HG03103 (cell line): ENCODE results near the gene GNPDA1.

Experiments
- ATAC-seq: cut with Tn5 transposase; IDR thresholded peaks from one replicate; pipeline ENCODE4 v1.9.1; 2021; ENCODE audit warnings: low read depth; ENCODE audit not compliant: unreplicated experiment

GNPDA1 gene

GRCh38 chr5:141997358-141997960 is 15.4 kb downstream of the GNPDA1 start:
- ATAC-seq = no peak

DNA sequence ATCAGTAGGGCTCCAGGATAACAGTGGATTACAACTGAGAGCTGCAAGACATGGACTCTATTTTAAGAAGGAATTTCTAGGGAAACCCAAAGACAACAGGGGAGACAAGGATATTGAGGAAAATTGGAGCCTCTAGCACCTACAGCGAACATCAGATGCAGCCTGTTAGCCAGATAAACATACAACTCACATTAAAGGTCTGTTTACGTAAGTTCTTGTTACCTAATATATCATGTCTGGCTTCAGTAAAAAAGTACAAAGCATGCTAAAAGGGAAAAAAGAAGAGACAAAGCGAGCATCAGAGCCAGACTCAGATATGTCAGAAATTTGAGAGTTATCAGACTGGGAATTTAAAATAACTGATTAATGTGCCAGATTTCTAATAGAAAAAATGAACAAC is 17.2 kb downstream of the GNPDA1 start:
- ATAC-seq = no peak

DNA sequence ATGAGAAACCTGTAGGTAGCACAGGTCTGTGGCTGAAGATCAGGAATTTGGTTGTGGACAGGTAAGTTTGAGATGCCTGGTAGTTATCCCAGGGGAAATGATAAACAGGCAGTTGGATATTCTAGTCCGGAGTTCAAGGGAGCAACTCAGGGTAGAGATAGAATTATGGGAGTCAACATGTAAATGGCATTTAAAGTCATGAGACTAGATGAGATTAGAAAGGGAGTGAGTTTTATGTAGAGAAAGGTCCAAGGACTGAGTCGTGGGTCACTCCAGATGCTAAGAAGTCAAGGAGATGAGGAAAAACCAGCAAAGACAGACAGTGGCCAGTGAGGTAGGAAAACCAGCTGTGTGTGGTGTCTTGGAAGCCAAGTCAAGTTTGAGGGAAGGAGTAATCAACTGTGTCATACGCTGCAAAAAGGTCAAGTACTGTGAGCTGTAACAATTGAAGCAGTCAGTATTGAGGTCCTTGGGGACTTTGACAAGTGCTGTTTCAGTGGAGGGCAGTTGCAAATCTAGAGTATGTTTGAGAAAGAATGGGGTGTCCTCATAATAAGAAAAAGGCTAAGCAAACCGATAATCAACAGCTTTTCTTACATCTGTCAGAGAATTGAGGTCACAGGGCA is 18.2 kb downstream of the GNPDA1 start:
- no peak for ATAC-seq

DNA sequence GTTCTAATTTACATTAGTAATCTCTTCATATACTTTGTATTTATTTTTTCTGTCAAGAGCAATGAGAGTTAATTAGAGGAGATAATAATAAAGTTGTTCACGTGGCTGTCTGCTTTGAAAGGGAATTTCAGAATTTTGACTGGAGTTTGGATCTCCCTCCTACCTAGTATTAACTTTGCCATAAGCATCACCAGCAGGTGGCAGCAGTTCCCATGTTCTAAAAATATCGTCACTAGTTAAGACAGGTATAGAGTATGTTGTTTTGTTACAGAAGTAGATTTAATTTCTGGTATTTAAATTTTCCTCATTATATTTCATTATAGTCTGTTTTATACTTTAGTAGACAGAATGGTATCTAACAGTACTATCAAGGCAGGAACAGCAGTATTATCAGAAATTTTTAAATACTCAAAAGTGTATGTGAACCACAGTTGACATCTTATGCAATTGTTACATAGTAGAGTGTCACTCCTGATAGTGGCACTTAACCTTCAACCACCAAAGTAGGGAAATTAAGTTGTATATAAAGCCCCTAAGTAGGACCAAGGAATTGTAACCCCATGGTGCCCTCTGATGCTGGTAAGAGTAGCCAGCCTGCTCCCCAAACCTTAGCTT is 20.4 kb downstream of the GNPDA1 start:
- ATAC-seq = peak; percentile 56

DNA sequence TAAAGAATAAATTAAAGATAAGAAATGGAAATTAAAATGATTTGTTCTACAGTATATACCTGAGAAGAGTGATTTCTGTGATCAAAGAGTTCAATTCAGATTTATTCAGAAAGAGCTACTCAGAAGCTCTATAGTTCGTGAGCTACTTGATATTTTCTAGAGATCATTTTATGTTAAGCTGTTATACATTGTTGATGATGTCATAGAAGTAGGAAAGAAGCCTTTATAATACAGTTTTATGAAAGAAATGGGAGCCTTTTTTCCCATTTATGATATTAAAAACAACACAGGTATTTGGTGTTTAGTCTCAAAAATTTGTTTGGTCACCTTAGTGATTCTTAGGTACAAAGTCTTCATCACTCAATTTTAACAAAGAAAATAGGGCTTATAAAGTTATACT is 23.1 kb downstream of the GNPDA1 start:
- no peak for ATAC-seq

DNA sequence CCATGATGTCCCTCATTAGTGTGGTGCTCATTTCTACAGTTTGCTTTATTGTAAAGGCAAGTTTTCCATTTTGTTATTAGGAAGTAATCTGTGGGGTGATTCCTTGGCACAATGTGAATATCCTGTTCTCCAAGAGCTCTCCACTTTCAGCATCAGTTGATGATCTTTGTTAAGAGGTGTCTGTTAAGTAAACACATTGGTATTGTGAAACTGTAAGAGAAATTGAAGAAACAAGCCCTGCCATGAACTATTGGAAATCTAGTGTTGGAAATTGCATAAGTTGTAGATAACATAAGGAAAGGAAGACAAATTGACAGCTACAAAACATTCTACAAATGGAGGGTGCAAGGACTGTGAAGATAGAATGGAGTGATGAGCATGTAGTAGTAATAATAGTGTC is 26.8 kb downstream of the GNPDA1 start:
- ATAC-seq = no peak

GRCh38 chr5:141982626-141983025 is 30.2 kb downstream of the GNPDA1 start:
- no peak for ATAC-seq

DNA sequence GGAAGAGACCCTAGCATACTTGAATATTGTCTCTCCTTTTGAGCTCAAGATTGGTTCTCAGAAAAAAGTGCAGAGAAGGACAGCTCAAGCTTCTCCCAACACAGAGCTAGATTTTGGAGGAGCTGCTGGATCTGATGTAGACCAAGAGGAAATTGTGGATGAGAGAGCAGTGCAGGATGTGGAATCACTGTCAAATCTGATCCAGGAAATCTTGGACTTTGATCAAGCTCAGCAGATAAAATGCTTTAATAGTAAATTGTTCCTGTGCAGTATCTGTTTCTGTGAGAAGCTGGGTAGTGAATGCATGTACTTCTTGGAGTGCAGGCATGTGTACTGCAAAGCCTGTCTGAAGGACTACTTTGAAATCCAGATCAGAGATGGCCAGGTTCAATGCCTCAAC is 34.4 kb downstream of the GNPDA1 start:
- ATAC-seq = no peak

DNA sequence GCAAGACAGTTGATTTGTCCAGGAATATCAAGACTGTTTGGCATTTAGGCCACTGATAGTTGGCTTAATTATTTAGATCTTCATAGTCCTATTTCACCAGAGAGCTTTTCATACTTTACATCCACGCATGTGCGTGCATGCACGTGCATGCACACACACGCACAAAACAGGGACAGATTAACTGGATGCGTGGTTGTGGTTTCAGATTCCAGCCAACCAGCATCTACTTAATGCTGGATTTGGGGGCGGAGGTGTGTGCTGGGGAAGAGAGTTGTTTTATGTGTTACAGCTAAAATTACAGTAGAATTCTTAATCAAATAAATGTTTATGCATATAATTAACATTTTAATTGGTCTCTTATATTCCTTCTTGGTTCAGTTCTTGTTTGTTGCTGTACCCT is 36.7 kb downstream of the GNPDA1 start:
- no peak for ATAC-seq

- no peak for ATAC-seq
Observed at GRCh38 chr5:141973871-141974595, 38.8 kb downstream of the GNPDA1 start.

GRCh38 chr5:141969783-141970771 is 42.8 kb downstream of the GNPDA1 start:
- ATAC-seq = peak; percentile 49

DNA sequence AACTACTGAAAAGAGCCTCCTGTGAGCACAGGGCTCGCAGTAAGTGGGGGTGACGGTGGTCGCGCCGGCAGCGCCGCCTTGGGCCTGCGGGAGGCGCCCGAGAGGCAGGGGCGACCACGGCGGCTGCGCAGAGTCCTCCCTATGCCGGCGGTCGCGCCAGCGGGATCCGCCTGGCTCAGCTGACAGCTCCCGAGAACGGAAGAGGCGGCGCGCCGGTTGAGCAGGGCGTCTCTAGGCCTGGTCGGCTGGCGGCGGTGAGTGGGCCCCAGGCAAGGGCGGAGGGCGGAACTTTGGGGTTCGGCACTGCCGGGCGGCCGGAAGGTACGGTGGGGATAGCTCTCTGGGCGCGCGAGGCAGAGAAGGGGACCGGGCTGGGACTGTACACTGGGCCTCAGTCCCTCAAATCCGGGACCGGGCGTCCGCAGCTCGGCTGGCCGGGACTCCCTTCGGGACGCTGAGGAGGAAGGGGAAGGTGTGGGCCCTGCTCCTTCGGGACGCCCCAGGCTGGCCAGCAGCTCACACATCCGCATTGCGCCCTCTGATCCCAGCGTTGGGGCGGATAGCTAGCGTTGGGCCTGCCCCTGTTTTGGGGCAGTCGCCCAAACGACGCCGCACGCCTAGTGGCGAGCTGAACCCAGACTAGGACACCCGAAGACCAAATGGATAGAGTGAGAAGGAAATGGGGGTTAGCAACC is 43.8 kb downstream of the GNPDA1 start, which contains the start of gene RNF14:
TSS of gene RNF14 (plus strand) at position 192 of the 695 bp plus-strand sequence. CDS start 4,484 bp downstream, outside the sequence.
- peak; percentile 85 for ATAC-seq

DNA sequence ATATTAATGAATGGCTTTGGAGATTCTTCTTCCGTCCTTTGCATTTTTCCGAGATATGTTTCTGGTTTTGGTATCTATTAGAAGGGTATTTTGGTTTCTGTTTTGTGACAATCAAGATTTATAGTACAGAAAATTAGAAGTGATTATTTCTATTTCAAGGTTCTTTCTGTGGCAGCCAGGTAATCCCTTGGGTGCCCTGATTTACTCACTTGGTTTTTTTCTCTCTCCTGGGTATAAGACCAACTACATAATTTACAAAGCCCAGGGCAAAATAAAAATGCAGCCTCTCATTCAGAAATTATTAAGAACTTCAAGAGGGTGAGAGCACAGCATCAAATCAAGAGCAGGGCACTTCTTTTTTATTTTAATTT is 45.9 kb downstream of the GNPDA1 start:
- no peak for ATAC-seq

DNA sequence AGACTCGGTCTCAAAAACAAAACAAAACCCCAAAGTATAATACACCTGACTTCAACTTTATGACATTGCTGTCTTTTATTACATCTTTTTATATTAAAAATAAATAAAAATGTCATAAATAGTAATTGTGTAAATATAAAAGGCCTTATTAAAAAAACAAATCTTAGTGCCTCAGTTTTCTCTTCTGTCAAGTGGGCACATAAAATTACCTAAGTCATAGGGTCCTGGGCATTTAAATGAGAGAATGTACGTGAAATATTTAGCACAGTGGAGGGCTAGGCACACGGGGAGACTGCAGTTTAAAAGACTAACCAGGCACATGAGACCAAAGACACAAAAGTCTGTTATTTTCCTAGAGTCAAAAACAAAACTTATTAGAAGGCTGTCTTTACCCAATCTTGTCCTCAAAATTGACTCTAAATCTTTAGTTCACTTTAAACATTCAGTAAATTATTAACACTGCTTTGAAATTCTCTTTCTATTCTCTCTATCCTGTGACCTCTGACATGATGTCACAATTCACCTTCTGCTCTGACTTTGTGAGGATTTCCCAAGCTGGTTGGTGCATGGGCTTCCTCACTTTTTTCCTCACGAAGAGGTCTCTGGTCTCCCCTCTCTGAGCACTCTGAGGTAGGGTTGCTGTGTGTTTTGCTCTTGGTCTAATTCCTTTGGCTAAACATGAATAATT is 46.4 kb downstream of the GNPDA1 start:
- ATAC-seq = no peak

DNA sequence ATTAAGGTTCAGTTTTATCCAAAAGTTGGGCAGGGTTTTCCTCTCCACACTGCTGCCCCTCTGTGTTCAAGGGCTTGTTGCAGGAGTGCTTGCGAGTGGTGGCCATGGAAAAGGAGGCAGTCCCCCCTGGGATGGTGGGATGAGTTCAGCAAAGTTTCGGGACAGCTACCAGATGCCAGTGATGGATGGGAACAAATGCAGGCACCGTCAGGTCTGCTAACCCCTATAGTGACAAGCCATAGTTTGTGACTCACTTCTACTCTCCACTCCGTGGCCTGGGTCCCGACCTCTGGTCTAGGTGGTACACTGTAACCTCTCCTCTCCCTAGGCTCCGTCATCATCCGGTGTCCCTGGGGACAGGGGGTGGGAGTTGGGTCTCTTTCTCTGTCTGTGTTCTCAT is 47.8 kb downstream of the GNPDA1 start:
- no peak for ATAC-seq

DNA sequence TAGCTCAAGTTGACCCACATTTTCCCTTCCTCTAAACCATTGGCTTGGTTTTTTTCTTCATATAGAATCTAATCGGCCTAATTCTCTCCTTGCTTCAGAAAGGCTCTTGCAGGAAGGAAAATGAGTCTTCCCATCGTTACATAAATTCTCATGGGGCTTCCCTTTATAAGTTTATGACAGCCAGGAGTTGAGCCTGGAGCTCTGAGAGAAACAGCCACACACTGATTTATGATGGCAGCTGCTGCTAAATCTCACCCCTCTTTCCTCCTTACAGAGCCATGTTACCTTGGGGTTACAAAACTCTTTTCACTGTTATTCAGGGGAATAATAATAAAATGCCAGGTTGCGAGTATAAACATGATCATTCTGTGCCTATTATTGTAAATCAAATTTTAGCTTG is 49.1 kb downstream of the GNPDA1 start:
- ATAC-seq = no peak

DNA sequence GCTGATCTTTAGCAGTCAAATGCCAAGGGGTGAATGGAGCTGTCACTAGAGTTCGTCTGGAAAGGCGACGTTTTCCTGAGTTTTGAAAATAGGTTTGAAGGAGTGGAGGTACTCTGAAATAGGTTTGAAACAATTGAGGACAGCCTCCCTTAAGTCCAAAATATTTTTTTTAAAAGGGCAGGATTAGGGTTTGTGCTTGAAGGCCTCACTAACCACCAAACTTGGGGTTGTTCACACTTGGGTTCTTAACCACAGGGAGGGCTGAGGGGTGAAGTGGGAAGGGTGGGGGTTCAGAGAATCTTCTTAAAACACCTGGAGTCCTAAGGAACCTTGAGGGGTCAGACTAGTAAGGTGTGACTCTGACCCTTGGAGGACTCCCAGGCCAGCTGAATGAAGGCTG is 51.4 kb downstream of the GNPDA1 start:
- ATAC-seq = no peak

- ATAC-seq = peak; percentile 94
Observed at GRCh38 chr5:141960449-141961323, 52.1 kb downstream of the GNPDA1 start.
